WTC11 (cell line): Measurements from ENCODE around the gene LANCL2. TPM values are rescaled to one million over a fixed set of nuclear protein-coding genes. Genes with fewer than 3 reads are reported as not detected.

ENCODE experiments used
- ATAC-seq: fragments of 200-7000 bp; cut with Tn5 transposase; 2 replicates; pipeline ENCODE4 v1.10.0; 2021; ENCODE audit warnings: mild to moderate bottlenecking, moderate library complexity
- CTCF ChIA-PET: fragments of 300-600 bp; sonication (Branson Sonifier 250); formaldehyde crosslinking; loops from one replicate; lab custom pipeline; 2021; ENCODE audit warnings: antibody characterized with exemption; lab: Charles Lee
- POLR2A ChIA-PET: fragments of 350-600 bp; sonication (Branson Sonifier 250); formaldehyde crosslinking; loops from one replicate; lab custom pipeline; 2021; ENCODE audit warnings: antibody characterized with exemption; lab: Charles Lee
- DNase-seq: peaks from one replicate; pipeline ENCODE4 v3.0.0; 2021; ENCODE audit warnings: low spot score
- H3K27ac Mint-ChIP-seq: 2 replicates; pipeline ENCODE4 v1.8.0; 2021; ENCODE audit warnings: mixed read lengths
- H3K27me3 Mint-ChIP-seq: 2 replicates; pipeline ENCODE4 v1.8.0; 2021; ENCODE audit warnings: low read depth, mild to moderate bottlenecking, moderate library complexity, mixed read lengths
- H3K36me3 Mint-ChIP-seq: 2 replicates; pipeline ENCODE4 v1.8.0; 2021; ENCODE audit warnings: mixed read lengths
- H3K4me1 Mint-ChIP-seq: 2 replicates; pipeline ENCODE4 v1.8.0; 2022; ENCODE audit warnings: mixed read lengths
- H3K4me3 Mint-ChIP-seq: 2 replicates; pipeline ENCODE4 v1.8.0; 2021; ENCODE audit warnings: mild to moderate bottlenecking, moderate library complexity, mixed read lengths
- H3K9me3 Mint-ChIP-seq: 2 replicates; pipeline ENCODE4 v1.8.0; 2021; ENCODE audit warnings: mixed read lengths
- CBFB ChIP-seq: sonication (generic); formaldehyde crosslinking; IDR thresholded peaks from 2 replicates; pipeline ENCODE4 v1.8.1; 2022; ENCODE audit warnings: mild to moderate bottlenecking, low read depth, missing genetic modification reagents
- ESRRA ChIP-seq: sonication (generic); formaldehyde crosslinking; IDR thresholded peaks from 2 replicates; pipeline ENCODE4 v1.8.1; 2022; ENCODE audit warnings: mild to moderate bottlenecking, missing genetic modification reagents, borderline replicate concordance
- MAX ChIP-seq: sonication (generic); formaldehyde crosslinking; IDR thresholded peaks from 2 replicates; pipeline ENCODE4 v1.8.0; 2022; ENCODE audit warnings: mild to moderate bottlenecking, missing genetic modification reagents
- NFATC4 ChIP-seq: fragments of 250-450 bp; sonication (Bioruptor Pico); IDR thresholded peaks from 2 replicates; pipeline ENCODE4 v1.9.0; 2021; ENCODE audit warnings: mild to moderate bottlenecking
- TEAD1 ChIP-seq: sonication (generic); formaldehyde crosslinking; IDR thresholded peaks from 2 replicates; pipeline ENCODE4 v1.8.0; 2022; ENCODE audit warnings: mild to moderate bottlenecking, missing genetic modification reagents
- TP53 ChIP-seq: sonication (generic); formaldehyde crosslinking; IDR thresholded peaks from 2 replicates; pipeline ENCODE4 v1.8.1; 2023; ENCODE audit warnings: mild to moderate bottlenecking, missing genetic modification reagents
- ZNF232 ChIP-seq: sonication (generic); formaldehyde crosslinking; IDR thresholded peaks from 2 replicates; pipeline ENCODE4 v1.8.0; 2022; ENCODE audit warnings: mild to moderate bottlenecking, missing genetic modification reagents
- ZNF263 ChIP-seq: sonication (generic); formaldehyde crosslinking; IDR thresholded peaks from 2 replicates; pipeline ENCODE4 v1.8.1; 2022; ENCODE audit warnings: low read depth, mild to moderate bottlenecking, moderate library complexity, missing genetic modification reagents
- ZNF425 ChIP-seq: fragments of 250-450 bp; sonication (Bioruptor Pico); conservative IDR thresholded peaks from 2 replicates; pipeline ENCODE4 v1.9.0; 2021; ENCODE audit warnings: mild to moderate bottlenecking
- ZSCAN18 ChIP-seq: fragments of 250-450 bp; sonication (Bioruptor Pico); IDR thresholded peaks from 2 replicates; pipeline ENCODE4 v2.1.2; 2022; ENCODE audit warnings: mild to moderate bottlenecking, moderate library complexity
- total RNA-seq: library from RNA; stranded (reverse); gene quantifications from 3 replicates; pipeline ENCODE4 v1.2.3, GENCODE V29; 2021
- TF ChIP-seq, protein P1 (sequence below): sonication (generic); formaldehyde crosslinking; IDR thresholded peaks from 2 replicates; pipeline ENCODE4 v1.8.0; 2022; ENCODE audit warnings: mild to moderate bottlenecking, missing genetic modification reagents
- TF ChIP-seq, protein P2 (sequence below): fragments of 250-450 bp; sonication (Bioruptor Pico); IDR thresholded peaks from 2 replicates; pipeline ENCODE4 v1.8.0; 2021; ENCODE audit warnings: mild to moderate bottlenecking
- TF ChIP-seq, protein P3 (sequence below): sonication (generic); formaldehyde crosslinking; IDR thresholded peaks from 2 replicates; pipeline ENCODE4 v1.8.1; 2023; ENCODE audit warnings: mild to moderate bottlenecking, missing genetic modification reagents
- TF ChIP-seq, protein P4 (sequence below): sonication (generic); formaldehyde crosslinking; IDR thresholded peaks from 2 replicates; pipeline ENCODE4 v1.8.0; 2022; ENCODE audit warnings: missing genetic modification reagents

The LANCL2 gene
- total RNA-seq, 1 experiment from 2014 or later: 13.2 TPM

DNA sequence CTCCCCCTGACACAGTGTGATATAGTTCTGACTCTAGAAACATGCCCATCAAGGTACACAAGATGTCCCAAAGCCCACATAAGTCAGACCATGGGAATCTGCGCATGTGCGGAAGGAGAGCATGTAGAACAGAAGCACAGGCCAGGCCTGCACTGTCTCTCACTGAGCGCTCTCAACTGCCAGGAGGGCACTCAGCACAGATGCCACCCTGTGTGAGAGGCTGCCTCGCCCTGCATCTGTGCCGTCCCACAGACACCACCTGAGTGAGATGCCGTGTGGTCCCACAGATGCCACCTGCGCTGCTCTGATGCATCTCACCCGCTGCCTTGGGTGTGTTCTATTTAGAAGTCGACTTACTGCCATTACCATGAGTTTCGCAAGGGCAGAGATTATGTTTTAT is 108.8 kb downstream of the LANCL2 start (continued):
- no peak for TF ChIP-seq ZNF232 (CRISPR knock-in tag)
- TF ChIP-seq ZNF425: no peak
- TF ChIP-seq, protein P1, sequence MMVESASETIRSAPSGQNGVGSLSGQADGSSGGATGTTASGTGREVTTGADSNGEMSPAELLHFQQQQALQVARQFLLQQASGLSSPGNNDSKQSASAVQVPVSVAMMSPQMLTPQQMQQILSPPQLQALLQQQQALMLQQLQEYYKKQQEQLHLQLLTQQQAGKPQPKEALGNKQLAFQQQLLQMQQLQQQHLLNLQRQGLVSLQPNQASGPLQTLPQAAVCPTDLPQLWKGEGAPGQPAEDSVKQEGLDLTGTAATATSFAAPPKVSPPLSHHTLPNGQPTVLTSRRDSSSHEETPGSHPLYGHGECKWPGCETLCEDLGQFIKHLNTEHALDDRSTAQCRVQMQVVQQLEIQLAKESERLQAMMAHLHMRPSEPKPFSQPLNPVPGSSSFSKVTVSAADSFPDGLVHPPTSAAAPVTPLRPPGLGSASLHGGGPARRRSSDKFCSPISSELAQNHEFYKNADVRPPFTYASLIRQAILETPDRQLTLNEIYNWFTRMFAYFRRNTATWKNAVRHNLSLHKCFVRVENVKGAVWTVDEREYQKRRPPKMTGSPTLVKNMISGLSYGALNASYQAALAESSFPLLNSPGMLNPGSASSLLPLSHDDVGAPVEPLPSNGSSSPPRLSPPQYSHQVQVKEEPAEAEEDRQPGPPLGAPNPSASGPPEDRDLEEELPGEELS: no peak
- no peak for TF ChIP-seq TP53 (CRISPR knock-in tag)

DNA sequence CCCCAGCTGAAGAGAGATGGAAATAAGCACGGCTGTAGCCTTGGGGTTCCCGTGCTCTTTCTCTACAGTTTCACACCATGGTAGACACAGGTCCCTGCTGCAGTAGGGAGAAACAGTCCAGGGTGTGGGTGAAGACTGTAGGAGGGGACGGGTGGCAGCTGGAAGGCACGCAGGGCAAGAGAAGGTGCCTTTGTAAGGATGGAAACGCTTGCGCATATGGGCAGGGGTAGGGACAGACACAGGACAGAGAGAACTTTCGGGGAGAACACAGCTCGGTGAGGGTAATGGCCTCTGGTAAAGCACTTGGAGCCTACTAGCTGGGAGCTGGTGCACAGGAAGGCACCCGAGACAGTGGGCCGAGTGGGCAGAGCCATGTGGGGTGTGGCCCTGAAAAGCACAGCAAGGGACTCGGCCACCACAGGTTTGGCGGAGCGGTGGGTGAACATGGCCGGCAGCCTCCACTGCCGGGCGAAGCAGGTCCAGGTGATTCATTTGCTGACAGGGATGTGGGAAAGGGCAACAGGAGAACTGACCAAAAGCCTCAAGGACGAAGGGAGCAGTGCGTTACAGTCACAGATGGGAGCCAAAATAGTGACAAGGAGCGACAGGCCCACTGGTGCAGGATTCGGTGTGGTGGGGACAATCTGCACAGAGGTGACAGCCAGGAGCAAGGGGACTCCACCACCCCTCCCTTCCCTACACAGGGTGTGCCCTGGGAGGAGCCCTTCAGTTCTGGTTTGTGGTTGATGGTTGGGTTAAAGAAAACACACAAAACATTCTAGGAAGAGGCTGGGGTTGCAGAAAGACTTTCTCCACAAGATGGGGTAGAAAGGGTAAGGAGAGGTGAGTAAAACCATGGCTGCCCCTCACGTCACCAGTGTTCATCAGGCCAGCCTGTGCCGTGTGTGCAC is 110.1 kb downstream of the LANCL2 start:
- H3K36me3 Mint-ChIP-seq: peaks cover 6% of the 10 kb centered on the region; the same call in 1 of the 2 replicates
- CTCF ChIA-PET: no interaction called here
- ATAC-seq: no peak
- H3K4me3 Mint-ChIP-seq: no peak overlapping the region
- H3K27me3 Mint-ChIP-seq: no peaks in the 10 kb centered on the region
- DNase-seq: no peak
- peaks cover 11% of the 10 kb centered on the region for H3K4me1 Mint-ChIP-seq
- POLR2A ChIA-PET: no interaction called here
- TF ChIP-seq, protein P2, sequence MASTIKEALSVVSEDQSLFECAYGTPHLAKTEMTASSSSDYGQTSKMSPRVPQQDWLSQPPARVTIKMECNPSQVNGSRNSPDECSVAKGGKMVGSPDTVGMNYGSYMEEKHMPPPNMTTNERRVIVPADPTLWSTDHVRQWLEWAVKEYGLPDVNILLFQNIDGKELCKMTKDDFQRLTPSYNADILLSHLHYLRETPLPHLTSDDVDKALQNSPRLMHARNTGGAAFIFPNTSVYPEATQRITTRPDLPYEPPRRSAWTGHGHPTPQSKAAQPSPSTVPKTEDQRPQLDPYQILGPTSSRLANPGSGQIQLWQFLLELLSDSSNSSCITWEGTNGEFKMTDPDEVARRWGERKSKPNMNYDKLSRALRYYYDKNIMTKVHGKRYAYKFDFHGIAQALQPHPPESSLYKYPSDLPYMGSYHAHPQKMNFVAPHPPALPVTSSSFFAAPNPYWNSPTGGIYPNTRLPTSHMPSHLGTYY: no peak
- TF ChIP-seq NFATC4 (no peak), ZNF263 (CRISPR knock-in tag) (no peak), ESRRA (CRISPR knock-in tag) (no peak), ZSCAN18 (CRISPR knock-in tag) (no peak), CBFB (CRISPR knock-in tag) (no peak), MAX (CRISPR knock-in tag) (no peak), TEAD1 (CRISPR knock-in tag) (no peak)
- TF ChIP-seq, protein P3, sequence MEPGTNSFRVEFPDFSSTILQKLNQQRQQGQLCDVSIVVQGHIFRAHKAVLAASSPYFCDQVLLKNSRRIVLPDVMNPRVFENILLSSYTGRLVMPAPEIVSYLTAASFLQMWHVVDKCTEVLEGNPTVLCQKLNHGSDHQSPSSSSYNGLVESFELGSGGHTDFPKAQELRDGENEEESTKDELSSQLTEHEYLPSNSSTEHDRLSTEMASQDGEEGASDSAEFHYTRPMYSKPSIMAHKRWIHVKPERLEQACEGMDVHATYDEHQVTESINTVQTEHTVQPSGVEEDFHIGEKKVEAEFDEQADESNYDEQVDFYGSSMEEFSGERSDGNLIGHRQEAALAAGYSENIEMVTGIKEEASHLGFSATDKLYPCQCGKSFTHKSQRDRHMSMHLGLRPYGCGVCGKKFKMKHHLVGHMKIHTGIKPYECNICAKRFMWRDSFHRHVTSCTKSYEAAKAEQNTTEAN (CRISPR knock-in tag): no peak
- TF ChIP-seq, protein P4, sequence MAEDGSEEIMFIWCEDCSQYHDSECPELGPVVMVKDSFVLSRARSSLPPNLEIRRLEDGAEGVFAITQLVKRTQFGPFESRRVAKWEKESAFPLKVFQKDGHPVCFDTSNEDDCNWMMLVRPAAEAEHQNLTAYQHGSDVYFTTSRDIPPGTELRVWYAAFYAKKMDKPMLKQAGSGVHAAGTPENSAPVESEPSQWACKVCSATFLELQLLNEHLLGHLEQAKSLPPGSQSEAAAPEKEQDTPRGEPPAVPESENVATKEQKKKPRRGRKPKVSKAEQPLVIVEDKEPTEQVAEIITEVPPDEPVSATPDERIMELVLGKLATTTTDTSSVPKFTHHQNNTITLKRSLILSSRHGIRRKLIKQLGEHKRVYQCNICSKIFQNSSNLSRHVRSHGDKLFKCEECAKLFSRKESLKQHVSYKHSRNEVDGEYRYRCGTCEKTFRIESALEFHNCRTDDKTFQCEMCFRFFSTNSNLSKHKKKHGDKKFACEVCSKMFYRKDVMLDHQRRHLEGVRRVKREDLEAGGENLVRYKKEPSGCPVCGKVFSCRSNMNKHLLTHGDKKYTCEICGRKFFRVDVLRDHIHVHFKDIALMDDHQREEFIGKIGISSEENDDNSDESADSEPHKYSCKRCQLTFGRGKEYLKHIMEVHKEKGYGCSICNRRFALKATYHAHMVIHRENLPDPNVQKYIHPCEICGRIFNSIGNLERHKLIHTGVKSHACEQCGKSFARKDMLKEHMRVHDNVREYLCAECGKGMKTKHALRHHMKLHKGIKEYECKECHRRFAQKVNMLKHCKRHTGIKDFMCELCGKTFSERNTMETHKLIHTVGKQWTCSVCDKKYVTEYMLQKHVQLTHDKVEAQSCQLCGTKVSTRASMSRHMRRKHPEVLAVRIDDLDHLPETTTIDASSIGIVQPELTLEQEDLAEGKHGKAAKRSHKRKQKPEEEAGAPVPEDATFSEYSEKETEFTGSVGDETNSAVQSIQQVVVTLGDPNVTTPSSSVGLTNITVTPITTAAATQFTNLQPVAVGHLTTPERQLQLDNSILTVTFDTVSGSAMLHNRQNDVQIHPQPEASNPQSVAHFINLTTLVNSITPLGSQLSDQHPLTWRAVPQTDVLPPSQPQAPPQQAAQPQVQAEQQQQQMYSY: no peak
- H3K9me3 Mint-ChIP-seq: no peaks in the 10 kb centered on the region
- H3K27ac Mint-ChIP-seq: no peak overlapping the region
